ENCODE measurements around the gene NEURL1.
"Not testable (repeated sequence)": the region's sequence is repeated elsewhere in the genome, so short reads cannot be mapped to it uniquely, and the experiment has no call there.

NEURL1 gene

DNA sequence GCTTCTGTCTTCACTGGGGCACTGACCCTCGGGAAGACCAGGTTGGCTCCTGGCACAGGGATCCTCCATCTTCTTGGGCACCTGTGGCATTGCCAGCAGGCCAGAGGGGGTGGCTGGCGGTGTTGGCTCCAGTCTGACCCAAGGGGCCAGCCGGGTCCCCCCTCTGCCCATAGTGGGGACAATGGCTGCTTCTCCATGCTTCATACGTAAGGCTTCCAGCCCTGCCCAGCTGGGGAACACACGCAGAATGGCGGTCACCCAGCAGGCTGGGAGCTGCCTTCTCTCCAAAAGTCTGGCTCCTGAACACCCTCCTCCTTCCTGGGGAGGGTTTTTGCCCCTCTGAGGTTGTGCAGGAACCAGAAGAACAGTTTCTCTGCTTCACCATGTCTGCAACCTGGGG lies 106.8 kb downstream of the NEURL1 start:
- Mint-ChIP-seq H3K27me3 (no peaks in the 10 kb centered on the region), H3K4me3 (no peak overlapping the region), H3K4me1 (no peaks in the 10 kb centered on the region), H3K9me3 (no peaks in the 10 kb centered on the region), H3K27ac (no peak overlapping the region), H3K36me3 (peaks cover 10% of the 10 kb centered on the region)
- DNase-seq (ENCODE audit: low spot score in 2 of 2) = no peak
- ATAC-seq (ENCODE audit: low read depth) = no peak

DNA sequence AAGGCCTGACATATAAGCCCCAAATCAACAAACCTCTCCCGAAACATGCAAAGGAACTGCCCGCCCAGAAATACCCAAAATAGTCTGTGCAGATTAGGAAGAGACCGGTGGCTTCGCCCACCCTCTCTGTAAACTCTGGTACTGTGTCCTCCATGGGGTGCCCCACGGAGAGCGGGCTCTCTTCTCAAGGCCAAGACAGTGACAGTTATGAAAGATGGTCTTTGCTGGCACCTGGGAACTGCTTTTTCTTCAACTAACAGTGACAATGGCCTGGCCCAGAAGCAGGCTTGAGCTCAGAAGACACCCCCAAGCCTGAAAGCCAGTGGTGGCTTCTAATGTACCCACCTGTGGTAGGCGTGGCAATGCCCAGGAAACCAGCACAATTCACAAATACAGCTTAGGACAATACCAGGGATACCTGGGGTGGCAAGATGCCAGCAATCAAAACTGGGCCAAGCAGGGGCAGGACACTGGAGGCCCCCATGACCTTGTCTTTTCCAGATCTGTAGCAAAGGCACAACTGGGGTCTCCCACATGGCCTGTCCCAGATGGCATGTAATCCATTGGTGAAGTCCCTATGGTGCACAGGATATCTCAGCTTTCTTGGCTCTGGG lies 107.6 kb downstream of the NEURL1 start:
- ATAC-seq (ENCODE audit: low read depth) (no peak), DNase-seq (ENCODE audit: low spot score in 2 of 2) (no peak)
- Mint-ChIP-seq H3K9me3 (no peaks in the 10 kb centered on the region), H3K4me1 (no peaks in the 10 kb centered on the region), H3K27me3 (no peaks in the 10 kb centered on the region), H3K4me3 (no peak overlapping the region), H3K36me3 (peaks cover 10% of the 10 kb centered on the region), H3K27ac (no peak overlapping the region)

DNA sequence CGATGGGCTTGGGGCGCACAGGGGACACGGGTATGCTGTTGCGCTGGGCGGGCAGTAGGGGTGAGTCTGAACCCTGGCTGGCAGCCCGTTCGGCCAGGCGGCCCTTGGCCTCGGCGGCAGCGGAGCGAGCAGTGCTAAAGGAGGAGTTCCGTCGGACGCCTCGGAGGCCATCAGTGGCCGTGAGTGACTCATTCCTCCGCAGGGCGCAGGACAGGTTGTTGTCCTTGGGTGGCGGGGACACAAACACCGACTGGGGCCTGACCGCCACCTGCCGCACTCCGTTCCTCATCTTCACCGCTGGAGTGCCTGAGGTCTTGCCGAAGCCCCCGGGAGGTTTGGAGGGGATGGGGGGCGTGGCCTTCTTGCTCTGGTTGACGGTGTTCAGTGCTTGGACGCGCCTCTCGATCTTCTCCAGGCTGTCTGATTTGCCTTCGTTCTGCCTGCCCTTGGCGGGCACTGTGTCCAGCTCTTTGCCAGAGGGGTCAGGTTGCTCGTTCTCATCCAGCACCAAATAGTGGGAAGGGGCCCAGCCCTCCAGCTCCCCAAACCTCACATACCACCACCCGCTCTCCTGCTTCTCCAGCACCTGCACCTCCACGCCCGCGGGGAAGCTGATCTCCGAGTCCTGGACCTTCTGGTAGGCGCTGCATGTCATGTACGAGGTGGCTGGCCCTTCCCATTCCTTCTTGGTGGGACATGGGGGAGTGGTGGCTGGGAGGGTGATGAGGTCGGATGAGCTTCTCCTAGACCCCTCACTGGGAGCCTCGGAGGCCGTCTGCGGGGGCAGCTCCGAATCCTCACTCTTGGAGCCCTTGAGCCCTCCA lies 108.7 kb downstream of the NEURL1 start:
- ATAC-seq (ENCODE audit: low read depth) (no peak), DNase-seq (ENCODE audit: low spot score in 2 of 2) (no peak)
- Mint-ChIP-seq H3K4me1 (no peaks in the 10 kb centered on the region), H3K36me3 (peaks cover 10% of the 10 kb centered on the region), H3K27ac (no peak overlapping the region), H3K4me3 (no peak overlapping the region), H3K9me3 (no peaks in the 10 kb centered on the region), H3K27me3 (no peaks in the 10 kb centered on the region)

DNA sequence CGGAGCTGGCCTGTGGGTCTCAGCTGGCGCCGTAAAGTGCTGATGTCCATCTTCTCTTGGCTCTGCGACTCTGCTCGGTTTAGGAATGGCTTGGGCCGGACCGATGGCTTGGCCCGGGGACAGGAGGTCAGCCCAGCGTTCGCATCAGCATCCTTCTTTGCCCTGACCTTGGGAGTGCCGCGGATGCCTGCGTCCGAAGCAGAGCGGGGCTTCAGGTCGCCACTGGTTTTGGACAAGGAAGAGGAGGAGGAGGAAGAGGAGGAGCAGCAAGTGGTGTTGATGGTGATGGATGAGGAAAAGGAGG lies 109.3 kb downstream of the NEURL1 start:
- H3K36me3 Mint-ChIP-seq = peaks cover 10% of the 10 kb centered on the region
- no peak overlapping the region for H3K27ac Mint-ChIP-seq
- H3K27me3 Mint-ChIP-seq = no peaks in the 10 kb centered on the region
- ATAC-seq (ENCODE audit: low read depth) (no peak), DNase-seq (ENCODE audit: low spot score in 2 of 2) (no peak)
- no peaks in the 10 kb centered on the region for H3K4me1 Mint-ChIP-seq
- no peaks in the 10 kb centered on the region for H3K9me3 Mint-ChIP-seq
- H3K4me3 Mint-ChIP-seq = no peak overlapping the region

DNA sequence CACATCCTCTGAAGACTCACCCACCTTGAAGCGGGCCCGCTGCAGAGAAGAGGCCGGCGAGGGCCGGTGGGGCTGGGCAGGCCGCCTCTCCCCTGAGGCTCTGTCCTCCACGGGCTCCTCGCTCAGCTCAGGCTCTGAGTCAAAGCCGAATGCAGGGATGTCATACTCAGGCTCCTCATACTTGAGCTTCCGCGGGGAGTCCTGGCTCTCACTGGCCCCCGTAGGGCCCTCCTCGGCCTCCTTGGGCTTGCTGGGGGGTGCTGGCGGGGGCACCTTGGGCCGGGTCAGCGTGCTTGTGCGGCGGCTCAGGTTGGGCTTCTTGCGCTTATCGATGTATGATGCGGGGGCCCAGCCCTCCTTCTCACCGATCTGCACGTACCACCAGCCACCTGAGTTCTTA lies 109.9 kb downstream of the NEURL1 start:
- no peak for DNase-seq (ENCODE audit: low spot score in 2 of 2)
- H3K27me3 Mint-ChIP-seq = no peaks in the 10 kb centered on the region
- H3K27ac Mint-ChIP-seq = no peak overlapping the region
- no peaks in the 10 kb centered on the region for H3K9me3 Mint-ChIP-seq
- no peaks in the 10 kb centered on the region for H3K4me1 Mint-ChIP-seq
- no peak for ATAC-seq (ENCODE audit: low read depth)
- no peak overlapping the region for H3K4me3 Mint-ChIP-seq
- peaks cover 12% of the 10 kb centered on the region for H3K36me3 Mint-ChIP-seq

DNA sequence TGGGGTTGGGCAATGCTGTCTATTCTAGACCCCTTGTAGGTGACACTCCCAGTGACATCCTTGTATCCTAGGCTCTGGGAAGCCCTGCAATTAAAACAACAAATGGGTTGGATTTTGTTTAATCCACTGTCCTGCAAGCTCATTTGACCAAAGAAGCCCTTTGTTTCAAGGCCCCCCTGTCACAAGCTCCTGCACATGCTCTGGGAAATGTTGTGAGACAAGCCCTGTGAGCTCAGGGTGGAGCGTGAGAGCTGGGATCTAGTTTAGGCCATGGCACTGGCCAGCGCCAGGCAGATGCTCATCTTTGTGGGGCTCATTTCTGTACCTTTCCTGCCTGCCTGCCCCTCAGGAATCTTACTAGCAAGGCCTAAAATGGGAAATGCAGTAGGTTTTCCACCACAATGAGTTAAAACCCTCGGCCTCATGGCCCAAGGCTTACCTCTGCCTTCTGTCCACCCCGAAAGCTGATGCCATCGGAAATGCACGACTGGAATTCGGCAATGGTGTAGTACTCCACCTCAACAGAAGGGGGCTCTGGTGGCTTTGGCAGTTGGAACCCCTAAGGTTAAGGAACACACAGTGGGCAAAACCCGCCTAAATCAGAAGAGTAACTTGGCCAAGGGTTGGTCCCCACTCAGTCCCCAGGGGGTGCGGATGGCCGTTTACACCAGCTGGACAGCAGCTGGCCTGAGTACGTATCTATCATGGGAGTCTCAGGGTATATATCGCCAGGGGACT lies 112.0 kb downstream of the NEURL1 start:
- ATAC-seq (ENCODE audit: low read depth) (no peak), DNase-seq (ENCODE audit: low spot score in 2 of 2) (peak; percentile 10 to 26)
- Mint-ChIP-seq H3K4me3 (no peak overlapping the region), H3K4me1 (no peaks in the 10 kb centered on the region), H3K36me3 (peaks cover 12% of the 10 kb centered on the region), H3K9me3 (no peaks in the 10 kb centered on the region), H3K27me3 (no peaks in the 10 kb centered on the region), H3K27ac (no peak overlapping the region)

DNA sequence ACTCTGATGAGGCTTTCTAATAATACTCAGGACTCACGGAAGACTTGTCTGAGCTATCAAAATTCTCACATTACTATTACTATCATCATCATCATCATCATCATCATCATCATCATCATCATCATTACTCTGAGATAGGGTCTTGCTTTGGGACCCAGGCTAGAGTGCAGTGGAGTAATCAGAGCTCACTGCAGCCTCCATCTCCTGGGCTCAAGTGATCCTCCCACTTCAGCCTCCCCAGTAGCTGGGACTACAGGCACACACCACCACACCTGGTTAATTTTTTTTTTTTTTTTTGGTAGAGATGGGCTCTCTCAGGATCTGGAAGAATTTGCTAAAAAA lies 112.6 kb downstream of the NEURL1 start:
- H3K36me3 Mint-ChIP-seq = peaks cover 12% of the 10 kb centered on the region
- not testable (repeated sequence) for H3K27me3 Mint-ChIP-seq; ATAC-seq (ENCODE audit: low read depth); H3K4me3 Mint-ChIP-seq; DNase-seq (ENCODE audit: low spot score in 2 of 2); H3K9me3 Mint-ChIP-seq; H3K27ac Mint-ChIP-seq; H3K4me1 Mint-ChIP-seq

DNA sequence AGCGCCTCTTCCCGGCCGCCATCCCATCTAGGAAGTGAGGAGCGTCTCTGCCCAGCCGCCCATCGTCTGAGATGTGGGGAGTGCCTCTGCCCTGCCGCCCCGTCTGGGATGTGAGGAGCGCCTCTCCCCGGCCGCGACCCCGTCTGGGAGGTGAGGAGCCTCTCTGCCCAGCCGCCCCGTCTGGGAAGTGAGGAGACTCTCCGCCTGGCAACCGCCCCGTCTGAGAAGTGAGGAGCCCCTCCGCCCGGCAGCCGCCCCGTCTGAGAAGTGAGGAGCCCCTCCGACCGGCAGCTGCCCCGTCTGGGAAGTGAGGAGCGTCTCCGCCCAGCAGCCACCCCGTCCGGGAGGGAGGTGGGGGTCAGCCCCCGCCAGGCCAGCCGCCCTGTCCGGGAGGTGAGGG lies 113.5 kb downstream of the NEURL1 start:
- not testable (repeated sequence) for H3K9me3 Mint-ChIP-seq, H3K4me3 Mint-ChIP-seq

DNA sequence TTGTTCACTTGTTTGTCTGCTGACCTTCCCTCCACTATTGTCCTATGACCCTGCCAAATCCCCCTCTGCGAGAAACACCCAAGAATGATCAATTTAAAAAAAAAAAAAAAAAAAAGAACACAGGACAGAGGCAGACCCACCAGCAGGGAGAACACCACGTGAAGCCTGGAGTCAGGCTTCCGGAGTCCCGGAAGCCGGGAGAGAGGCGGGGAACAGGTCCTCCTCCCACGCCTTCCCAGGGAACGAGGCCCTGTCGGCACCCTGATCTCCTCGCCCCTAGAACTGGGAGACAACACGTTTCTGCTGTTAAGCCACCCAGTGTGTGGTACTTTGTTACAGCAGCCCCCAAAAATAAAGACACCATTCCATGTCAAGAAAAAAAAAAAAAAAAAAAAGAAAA lies 114.6 kb downstream of the NEURL1 start:
- H3K4me3 Mint-ChIP-seq; H3K4me1 Mint-ChIP-seq; H3K27ac Mint-ChIP-seq; DNase-seq (ENCODE audit: low spot score in 2 of 2); H3K36me3 Mint-ChIP-seq; ATAC-seq (ENCODE audit: low read depth); H3K9me3 Mint-ChIP-seq; H3K27me3 Mint-ChIP-seq: not testable (repeated sequence)

More for the DNA sequence above, 113.5 kb downstream of the NEURL1 start:
- DNase-seq (ENCODE audit: low spot score in 2 of 2); H3K27me3 Mint-ChIP-seq; H3K4me1 Mint-ChIP-seq; H3K27ac Mint-ChIP-seq; ATAC-seq (ENCODE audit: low read depth): not testable (repeated sequence)
- H3K36me3 Mint-ChIP-seq = peaks cover 12% of the 10 kb centered on the region

DNA sequence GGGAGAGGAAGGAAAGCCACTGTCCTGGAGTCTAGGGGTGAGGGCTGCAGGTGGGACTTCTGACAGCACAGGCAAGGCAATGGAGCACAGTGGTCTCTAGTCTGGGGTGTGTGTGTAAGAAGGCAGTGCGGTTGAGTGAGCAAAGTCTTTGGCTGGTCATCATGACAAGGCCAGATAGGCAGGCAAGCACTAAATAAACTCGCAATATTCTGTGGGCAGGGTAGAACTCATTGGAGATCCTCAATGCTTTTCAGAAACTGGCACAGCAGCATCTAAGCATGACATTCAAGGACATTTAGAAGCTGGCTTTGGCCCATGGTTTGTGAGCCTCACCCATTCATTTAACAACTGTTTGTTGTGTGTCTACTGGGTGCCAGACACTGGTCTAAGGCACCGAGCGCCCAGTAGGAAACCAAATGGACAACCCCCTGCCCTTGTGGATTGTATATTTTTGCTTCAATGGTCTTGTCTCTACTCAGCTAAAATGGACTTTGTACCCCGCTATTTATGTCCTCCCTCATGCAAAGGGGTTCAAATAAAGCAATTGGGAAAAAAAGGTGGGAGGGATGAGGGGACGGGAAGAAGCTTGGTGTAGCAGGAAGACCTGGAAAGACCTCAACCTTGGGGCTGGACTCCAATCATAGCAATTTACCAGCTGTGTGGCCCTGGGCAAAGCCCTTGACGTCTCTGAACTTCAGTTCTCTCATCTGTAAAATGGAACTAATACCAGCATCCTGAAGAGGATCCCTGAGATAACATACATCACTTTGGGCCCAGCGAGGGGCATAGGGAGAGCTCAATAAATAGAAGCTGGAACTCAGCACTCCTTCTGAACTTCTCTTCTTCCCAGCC lies 116.0 kb downstream of the NEURL1 start:
- Mint-ChIP-seq H3K27me3 (no peaks in the 10 kb centered on the region), H3K36me3 (peaks cover 7% of the 10 kb centered on the region), H3K4me1 (no peaks in the 10 kb centered on the region), H3K27ac (no peak overlapping the region), H3K9me3 (no peaks in the 10 kb centered on the region), H3K4me3 (no peak overlapping the region)
- DNase-seq (ENCODE audit: low spot score in 2 of 2) (no peak), ATAC-seq (ENCODE audit: low read depth) (no peak)

DNA sequence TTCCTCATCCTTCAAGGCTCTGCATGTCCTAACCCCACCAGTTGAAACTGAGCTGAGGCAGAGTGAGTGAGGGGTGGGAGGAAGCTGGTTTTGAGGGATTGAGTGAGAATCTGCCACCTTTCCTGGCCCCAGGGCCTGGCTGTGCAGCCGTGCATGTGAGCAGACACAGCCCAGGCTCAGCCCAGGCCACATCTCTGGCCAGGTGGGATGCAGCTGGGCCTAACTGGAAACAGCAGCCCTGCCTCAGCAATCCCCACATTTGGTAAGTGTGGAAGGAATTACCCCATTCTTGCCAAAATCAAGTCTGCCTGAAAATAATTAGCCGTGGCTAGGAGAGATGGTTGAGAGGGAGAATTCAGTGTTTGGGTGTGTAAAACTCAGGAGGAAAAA lies 116.6 kb downstream of the NEURL1 start:
- Mint-ChIP-seq H3K27ac (no peak overlapping the region), H3K4me1 (no peaks in the 10 kb centered on the region)

DNA sequence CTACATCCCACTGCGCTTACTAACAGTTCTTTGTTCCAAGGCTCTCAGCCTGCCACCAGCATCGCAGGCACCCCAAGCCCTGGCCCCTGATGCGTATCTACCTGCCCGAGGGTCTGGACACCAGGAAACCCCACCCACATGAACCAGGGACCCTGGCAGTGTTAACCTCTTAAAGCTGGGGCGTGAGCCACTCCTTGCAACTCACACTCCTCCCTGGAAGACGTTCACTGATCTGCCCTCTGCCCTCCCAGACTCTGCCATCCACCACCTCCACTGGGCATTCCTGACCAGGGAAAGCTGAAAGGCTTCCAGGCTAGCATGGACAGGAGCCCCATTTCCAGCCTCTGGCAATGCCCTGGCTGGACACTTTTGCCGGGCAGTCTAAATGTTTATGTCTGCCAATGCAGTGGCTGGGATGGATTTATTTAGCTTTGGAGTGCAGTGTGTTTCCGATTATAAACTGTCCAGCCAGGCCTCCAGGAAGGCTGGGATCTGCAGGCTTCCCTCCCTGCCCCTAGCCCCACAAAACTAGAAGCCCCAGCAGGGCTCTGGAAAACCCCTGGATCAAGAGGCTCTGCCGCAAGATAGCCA lies 117.5 kb downstream of the NEURL1 start:
- DNase-seq (ENCODE audit: low spot score in 2 of 2) (no peak), ATAC-seq (ENCODE audit: low read depth) (no peak)
- Mint-ChIP-seq H3K4me1 (no peaks in the 10 kb centered on the region), H3K27me3 (no peaks in the 10 kb centered on the region), H3K4me3 (no peak overlapping the region), H3K9me3 (no peaks in the 10 kb centered on the region), H3K27ac (no peak overlapping the region), H3K36me3 (peaks cover 11% of the 10 kb centered on the region)

More for the DNA sequence above, 116.6 kb downstream of the NEURL1 start:
- Mint-ChIP-seq H3K4me3 (no peak overlapping the region), H3K27me3 (no peaks in the 10 kb centered on the region), H3K9me3 (no peaks in the 10 kb centered on the region), H3K36me3 (peaks cover 9% of the 10 kb centered on the region)
- DNase-seq (ENCODE audit: low spot score in 2 of 2) = no peak
- ATAC-seq (ENCODE audit: low read depth) = no peak

DNA sequence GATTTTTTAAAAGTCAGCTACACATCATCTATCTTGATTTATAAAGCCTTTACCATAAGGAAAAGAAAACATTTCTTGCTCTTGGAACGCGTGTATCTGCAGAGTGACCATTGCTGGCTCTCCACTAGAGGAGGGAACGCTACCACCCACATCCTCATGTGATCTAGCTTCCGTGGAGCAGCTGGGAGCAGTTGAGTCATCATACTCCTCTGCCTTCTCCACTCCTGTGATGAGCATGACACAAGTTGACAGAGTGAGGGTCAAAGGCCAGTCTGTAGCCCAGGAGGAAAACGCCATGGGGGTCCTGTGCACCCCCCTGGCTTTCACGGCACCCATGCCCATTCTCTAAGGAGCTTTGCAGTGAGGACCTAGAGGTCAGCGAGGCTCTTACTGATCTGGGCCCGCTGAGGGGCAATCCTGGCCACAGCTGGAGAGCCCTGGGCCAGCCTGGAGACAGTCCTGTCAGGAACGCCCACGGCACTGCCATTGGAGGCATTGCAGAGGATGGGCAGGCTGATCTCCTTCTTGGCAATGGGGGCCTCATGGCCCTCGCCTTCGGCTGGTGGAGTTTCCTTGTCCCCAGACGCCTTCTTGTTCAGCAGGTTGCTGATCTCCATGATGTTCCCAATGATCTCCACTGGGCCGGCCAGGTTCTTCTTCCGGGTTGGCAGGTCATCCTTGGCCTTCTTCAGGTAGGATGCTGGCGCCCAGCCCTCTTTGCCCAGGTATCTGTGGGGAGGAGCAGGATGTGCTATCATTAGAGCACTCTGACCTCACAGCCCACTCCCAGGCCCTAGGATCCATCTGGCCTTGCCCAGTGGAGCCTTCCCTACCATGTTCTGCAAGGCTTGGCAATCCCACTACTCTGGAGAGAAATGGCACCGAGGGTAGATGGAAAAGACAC lies 119.2 kb downstream of the NEURL1 start:
- Mint-ChIP-seq H3K27me3 (no peaks in the 10 kb centered on the region), H3K4me1 (no peaks in the 10 kb centered on the region), H3K36me3 (peaks cover 11% of the 10 kb centered on the region), H3K9me3 (no peaks in the 10 kb centered on the region), H3K27ac (no peak overlapping the region), H3K4me3 (no peak overlapping the region)
- no peak for DNase-seq (ENCODE audit: low spot score in 2 of 2)
- ATAC-seq (ENCODE audit: low read depth) = no peak

Measured in memory B cell (primary cell).